OCI-LY3 (cell line): Measurements from ENCODE around the gene FANCC.

Source experiments
- CTCF ChIP-seq: fragments of 200-600, 300-600 bp; sonication (generic); IDR thresholded peaks from 2 replicates; pipeline ENCODE4 v1.5.1; 2014; ENCODE audit warnings: antibody characterized with exemption, low read length, low read depth
- EZH2phosphoT487 ChIP-seq: fragments of 200-600 bp; shearing (Covaris generic); IDR thresholded peaks from 2 replicates; pipeline ENCODE4 v1.6.1; 2018; ENCODE audit warnings: antibody characterized with exemption, mixed run types, low read depth

DNA sequence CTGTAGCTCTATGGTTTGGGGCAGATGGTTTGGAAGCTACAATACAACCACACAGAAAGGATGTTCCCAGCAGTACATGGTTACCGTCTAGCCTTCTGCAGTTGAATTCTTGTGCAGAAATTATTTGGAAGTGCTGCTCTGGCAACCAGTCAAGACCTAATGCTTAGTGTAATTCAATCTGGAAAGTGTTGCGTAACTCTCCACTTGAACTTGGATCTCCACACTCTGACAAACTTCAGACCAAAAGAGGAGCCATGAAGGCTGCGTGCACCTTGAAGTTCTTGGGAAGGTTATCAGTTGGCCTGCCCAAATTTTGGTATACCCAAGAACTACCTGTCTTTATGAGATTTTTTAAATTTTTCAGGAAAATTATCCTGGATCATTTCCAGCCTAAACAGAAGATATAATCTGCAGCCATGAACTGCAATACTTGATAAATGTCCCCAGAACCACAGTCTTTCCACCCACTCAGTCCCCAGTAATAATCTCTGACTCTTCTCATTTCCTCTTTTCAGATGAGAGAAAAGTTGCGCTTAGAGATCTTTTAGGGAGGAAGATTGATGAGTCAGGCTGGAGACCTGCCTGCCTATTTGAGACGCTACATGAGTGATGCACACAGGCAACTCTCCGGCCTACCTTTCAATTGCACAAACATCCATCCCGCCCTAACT lies 159.9 kb downstream of the FANCC start:
- TF ChIP-seq CTCF: no peak
- TF ChIP-seq EZH2phosphoT487: no peak
